Articular chondrocyte of knee joint (primary cell): Measurements from ENCODE around the gene MYADM. TPM values are rescaled to one million over a fixed set of nuclear protein-coding genes. Genes with fewer than 3 reads are reported as not detected.

Experiments
- total RNA-seq: library from RNA; depleted of rRNA; stranded (reverse); fragments of >200 nt; gene quantifications from 2 replicates; pipeline ENCODE4 v1.2.3, GENCODE V29; 2012

Gene MYADM, protein sequence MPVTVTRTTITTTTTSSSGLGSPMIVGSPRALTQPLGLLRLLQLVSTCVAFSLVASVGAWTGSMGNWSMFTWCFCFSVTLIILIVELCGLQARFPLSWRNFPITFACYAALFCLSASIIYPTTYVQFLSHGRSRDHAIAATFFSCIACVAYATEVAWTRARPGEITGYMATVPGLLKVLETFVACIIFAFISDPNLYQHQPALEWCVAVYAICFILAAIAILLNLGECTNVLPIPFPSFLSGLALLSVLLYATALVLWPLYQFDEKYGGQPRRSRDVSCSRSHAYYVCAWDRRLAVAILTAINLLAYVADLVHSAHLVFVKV
- total RNA-seq, result 30.8 and 31.2 TPM in 2 replicates

DNA sequence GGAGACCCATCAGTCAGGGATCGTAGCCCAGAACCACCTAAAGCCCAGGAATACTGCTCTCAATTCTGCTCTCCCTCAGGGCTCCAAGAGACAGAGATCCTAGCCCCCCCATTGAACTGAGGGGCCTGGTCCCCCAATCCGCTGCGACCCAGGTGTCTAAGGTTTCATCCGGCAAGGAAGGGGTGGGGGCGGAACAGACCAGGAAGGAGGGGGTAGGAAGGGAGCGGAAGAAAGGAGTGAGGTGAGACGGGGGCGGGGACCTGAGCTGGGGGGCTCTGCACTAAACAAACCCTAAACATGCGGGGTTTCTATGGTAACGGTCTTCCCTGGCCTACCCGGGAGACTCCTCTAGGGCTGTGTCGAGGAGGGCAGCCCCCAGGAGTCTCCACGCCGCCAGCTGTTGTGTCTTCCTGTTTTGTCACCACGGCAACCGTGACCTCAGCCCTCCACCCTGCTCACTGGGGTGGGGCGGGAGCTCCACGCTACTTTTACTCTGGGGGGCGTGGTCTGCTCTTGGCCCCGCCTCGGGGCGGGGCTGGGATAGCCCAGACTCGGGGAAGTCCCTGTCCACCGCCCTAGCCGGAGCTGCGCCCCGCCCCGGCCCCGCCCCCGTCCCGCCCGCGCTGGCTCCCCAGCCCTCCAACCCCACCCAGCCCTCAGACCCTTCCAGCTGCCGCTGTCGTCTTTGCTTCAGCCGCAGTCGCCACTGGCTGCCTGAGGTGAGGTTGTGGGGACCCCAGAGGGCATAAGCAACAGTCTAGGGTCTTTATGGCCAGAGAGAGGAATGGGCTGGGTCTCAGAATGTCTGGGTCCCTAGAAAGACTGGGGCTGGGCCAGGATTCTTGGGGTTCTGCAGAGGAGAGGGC is at the start of gene MYADM:
Gene MYADM, plus strand, starts transcription at position 659 of the 866 bp plus-strand sequence. CDS start 5,647 bp downstream, outside the sequence.

DNA sequence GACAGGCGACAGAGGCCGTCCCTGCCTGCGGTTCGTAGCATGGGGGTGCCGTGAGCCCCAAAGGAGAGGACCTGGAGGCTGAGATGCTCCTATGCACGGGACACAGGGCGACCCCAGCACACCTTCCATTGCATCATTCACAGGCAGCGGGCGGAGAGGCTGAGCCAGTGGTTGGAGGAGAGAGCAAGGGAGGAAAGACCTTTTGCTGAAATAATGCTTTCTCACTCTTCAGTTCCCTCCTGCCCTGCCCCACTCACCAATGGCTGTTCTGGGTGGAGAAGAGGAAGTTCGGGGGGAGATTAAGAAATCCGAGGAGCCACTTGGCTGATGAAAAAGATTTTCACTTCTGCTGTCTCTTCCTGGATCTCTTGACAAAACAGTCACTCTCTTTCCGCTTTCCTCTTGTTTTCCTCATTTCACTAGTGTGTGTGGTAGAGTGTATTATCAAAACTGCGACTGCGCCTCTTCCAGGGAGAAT is 43.5 kb upstream of the MYADM start, which contains the start of gene NLRP12:
Gene NLRP12, minus strand, starts transcription at position 181 of the 478 bp plus-strand sequence. Its CDS starts 140 bp downstream, at position 41.

DNA sequence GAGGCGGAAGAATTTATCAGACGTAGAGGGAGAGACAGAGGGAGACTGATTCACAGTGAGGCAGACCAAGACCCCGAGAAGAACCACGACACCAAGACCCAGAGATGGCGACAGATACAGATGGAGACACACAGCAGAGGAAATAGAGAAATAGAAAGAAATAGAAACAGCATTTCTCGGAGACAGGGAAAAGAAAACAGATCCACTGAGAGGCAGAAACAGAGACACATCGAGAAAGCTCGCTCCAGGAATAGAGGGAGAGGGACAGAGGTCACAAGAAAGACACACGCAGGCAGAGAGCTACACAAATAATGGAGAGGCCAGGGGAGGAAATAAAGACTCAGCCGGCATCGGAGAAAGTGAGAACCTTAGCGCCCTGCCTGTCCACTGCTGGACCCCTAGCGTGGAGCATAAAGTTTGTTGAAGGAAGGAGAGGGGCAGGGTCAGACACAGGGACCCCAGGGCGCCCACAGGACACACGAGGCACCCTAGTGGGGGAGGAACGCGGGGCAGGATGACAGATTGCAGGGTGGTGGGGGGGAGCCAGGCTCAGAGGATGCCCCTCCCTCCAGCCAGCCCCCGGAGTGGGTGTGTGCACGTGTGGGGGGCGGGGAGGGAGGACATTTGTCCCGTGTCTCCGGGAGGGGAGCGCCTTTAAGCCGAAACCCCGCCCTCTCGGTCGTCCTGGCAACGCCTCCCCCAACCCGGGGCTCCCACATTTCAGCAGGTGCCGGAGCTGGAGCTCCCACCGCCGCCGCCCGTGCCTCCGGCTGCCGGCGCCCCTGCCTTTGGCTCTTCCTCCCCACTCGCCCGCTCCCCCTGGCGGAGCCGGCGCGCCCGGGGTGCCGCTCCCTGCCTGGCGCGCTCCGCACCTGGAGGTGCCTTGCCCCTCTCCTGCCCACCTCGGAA is 14.1 kb downstream of the MYADM start, which contains the start of gene PRKCG:
Gene PRKCG, plus strand, starts transcription at position 716 of the 909 bp plus-strand sequence. CDS start 298 bp downstream, outside the sequence.

DNA sequence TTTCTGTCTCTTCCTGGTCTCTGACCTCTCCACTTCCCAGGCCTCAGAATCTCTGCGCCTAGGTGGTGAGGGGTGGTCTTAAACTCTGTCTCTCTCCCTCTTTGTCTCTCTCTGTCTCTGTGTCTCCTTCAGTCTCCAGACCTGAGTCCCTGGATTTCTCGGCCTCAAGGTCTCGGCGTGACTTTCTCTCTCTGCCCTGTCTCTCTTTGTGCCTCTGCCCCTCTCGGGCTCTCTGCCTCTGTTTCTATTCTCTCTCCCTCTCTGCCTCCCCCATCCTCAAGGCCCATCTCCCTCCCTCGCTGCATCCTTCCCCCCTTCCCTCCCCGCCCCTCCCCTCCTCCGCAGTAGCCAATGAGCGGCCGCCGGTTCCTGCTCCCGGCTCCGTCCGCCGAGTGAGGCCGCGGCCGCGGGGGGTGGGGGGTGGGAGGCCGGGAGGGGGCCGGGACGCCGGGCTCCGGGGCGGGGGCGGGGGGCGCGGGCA is 41.3 kb downstream of the MYADM start, which contains the start of gene CACNG7:
Gene CACNG7, plus strand, starts transcription at position 344 of the 481 bp plus-strand sequence. CDS start 3,554 bp downstream, outside the sequence.

Other genes with a start within 250 kb of the MYADM start
- not detected in 2 replicates for gene DPRX, start 235.9 kb upstream of the MYADM start, total RNA-seq
- gene NLRP12, start 43.6 kb upstream of the MYADM start, total RNA-seq, result not detected in 2 replicates
- not detected in 2 replicates for gene PRKCG, start 14.3 kb downstream of the MYADM start, total RNA-seq
- not detected in 2 replicates for gene CACNG7, start 41.4 kb downstream of the MYADM start, total RNA-seq
- not detected in 2 replicates for gene CACNG8, start 95.1 kb downstream of the MYADM start, total RNA-seq
- not detected in 2 replicates for gene CACNG6, start 123.8 kb downstream of the MYADM start, total RNA-seq
- not detected in 2 replicates for gene VSTM1, start 196.0 kb downstream of the MYADM start, total RNA-seq
- not detected in 2 replicates for gene TARM1, start 213.5 kb downstream of the MYADM start, total RNA-seq
- gene OSCAR, start 232.9 kb downstream of the MYADM start, total RNA-seq, result 0.11 and 0.39 TPM in 2 replicates
- 8.8 and 12.0 TPM in 2 replicates for gene NDUFA3, start 235.0 kb downstream of the MYADM start, total RNA-seq
- 8.4 and 9.1 TPM in 2 replicates for gene TFPT, start 247.8 kb downstream of the MYADM start, total RNA-seq
- 36.2 and 39.2 TPM in 2 replicates for gene PRPF31, start 247.9 kb downstream of the MYADM start, total RNA-seq